ENCODE measurements around the gene C14orf119. TPM values are rescaled to one million over a fixed set of nuclear protein-coding genes. Genes with fewer than 3 reads are reported as not detected.

The C14orf119 gene
- polyA plus RNA-seq, 4 donors, result 67.2 to 84.4 (median 75.6) TPM

DNA sequence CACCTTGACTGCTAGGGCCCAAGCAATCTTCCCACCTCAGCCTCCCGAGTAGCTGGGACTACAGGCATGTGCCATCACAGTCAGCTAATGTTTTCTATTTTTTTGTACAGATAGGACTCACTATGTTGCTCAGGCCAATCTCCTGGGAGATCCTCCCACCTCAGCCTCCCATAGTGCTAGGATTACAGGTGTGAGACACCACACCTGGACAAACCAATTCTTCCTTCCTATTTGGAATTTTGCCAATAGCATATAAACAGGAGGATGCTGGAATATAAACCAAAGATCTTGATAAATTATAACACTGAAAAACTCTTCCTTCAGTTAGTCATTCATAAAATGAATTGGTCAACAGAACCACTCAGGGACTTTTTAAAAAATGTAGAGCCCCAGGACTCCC is 8.7 kb upstream of the C14orf119 start:
- DNase-seq (ENCODE audit: low read depth in 4 of 4, low spot score in 3 of 4), result no peak

DNA sequence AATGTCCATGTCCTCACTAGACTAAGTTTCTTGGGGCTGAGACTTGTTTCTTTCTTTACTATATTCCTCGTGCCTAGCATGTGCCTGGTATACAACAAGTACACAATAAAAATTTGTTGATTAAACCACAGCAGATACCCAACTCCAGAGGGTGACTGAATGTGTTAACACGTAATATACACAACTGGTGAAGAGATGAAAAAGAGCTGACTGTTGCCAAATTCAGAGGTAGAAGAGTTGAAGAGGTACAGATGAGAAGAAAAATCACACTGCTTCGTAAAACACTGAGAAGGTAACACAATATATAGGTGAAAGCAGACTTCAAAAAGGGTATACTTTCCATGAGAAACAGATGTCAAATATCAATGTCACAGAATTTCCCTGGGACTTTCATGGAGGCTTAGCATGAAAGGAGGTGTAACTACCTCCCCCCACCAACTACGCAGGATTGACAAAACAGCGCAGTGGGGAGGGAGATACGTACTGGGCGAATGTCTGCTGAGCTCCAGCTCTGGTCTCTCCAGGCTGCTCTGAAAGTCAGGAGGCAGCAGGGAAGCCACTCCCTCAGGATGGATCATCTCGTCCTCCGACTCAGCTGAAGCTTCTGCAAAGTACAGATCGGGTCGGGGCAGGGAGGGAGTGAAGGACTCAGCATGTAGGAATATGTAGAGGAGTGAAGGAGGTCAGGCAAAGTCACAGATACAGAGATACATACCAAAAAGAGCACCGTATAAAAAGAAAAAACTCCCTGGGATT is 5.6 kb upstream of the C14orf119 start:
- DNase-seq (ENCODE audit: low read depth in 4 of 4, low spot score in 3 of 4), result no peak

DNA sequence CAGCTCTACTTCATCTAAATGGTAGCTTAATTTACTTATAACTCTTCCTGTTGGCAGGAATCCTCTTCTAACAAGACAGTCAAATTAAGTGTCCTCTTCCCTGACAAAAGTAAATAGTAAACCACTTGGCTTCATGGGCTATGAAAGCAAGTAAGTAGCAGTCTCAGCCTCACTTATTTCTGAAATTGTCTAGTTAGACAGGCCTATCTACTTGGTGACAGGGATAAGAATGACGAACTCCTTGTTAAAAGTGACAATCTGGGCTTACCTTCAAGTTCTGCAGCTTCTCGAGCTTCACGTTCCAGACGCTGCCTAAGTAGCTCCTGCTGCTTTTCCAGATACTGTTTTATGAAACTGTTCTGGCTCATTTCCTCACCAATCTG is 5.1 kb upstream of the C14orf119 start:
- DNase-seq (ENCODE audit: low read depth in 4 of 4, low spot score in 3 of 4), result no peak

- no peak for DNase-seq (ENCODE audit: low read depth in 4 of 4, low spot score in 3 of 4)
These were observed 3.7 kb upstream of the C14orf119 start for GRCh38 chr14:23091294-23092225.

DNA sequence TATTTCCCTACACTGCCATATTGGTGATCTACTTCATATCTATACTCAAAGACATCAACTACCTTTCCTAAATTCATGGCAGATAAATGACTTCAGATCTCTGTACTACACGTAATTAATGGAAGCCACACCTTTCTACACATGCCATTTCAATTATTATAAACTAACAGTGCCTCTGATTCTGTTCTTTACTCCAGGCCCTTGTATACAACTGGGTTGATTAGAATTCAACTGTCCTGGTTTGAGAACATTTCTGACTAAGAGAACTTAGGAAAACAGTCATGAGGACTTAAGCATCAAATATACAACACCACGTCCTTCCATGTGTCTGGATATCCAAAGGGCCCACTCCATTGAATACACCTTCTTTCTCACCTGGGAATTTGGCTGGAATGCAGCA is 2.2 kb upstream of the C14orf119 start:
- no peak for DNase-seq (ENCODE audit: low read depth in 4 of 4, low spot score in 3 of 4)

DNA sequence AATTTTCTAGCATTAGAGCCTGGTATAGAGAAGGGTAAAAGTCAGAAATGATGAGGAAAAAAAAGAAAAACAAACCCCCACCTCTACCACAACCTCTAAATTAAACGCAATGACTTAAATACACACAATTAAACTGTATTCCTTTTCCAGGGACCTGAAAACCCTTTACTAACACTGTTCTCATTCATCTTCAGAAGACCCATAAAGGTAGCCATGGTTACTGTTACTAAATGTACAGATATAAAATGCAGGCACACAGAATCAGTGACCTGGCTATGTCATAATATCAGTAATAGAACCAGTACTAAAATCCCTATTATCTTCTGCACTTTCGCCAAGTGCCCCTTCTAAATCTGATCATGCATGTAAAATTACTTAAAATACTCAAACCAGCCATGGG is 1.8 kb upstream of the C14orf119 start:
- DNase-seq (ENCODE audit: low read depth in 4 of 4, low spot score in 3 of 4), result no peak

DNA sequence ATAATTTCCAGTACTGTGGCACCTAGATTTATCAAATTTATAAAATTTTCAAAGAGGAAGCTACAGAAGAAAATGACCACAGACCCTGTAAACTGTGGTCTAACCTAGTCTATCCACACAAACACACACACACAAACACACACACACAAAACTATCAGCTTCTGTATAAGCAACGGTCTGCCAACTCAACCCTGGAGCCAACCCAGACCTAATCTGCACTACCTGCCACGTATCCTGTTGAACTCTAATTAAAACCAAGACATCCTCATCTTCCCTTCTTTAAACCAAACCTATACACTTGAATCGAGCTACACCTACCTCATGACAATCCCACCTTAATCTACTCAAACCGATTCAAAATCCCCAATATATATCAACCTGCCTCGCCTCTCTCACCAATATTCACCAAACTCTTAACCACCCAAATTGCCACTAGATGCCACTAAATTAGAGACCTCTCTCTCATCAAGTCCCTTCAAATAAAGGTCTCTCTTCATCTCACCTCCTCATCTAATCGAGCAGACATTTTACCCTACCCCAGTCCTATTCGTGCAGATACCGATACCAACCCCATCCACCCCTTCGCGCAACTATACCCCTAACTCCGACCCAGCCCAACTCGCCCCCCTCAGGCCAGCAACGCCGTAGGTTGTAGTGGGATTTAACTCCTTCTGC is 1.2 kb upstream of the C14orf119 start:
- DNase-seq (ENCODE audit: low read depth in 4 of 4, low spot score in 3 of 4), result no peak

DNA sequence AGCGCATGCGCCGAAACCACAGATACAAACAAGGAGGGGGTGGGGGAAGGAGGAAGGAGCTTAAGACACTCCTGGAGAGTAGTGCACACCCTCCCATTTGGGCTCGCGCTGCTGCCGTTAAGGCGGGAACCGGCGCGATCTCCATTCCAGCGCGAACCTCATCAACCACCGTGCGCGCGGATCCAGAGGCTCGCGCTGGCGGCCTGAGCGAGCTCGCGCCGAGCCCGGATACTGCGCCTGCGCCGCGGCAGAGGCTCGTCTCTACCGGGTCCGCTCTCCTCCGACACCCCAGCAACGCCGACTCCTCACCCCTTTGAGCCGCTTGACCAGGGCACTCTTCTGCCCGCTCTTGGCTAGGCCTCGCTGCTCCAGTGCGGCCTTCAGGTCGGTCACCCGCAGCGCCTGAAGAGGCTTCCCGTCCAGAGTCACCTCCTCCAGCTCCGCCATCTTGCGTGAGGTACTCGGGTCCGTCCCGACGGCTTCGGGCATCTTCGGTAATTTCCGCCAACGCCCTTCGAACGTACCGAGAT is 574 bp upstream of the C14orf119 start, which contains the start of gene ACIN1:
Gene ACIN1, minus strand, starts transcription at position 471 of the 530 bp plus-strand sequence. Its CDS starts 24 bp downstream, at position 447.
- DNase-seq (ENCODE audit: low read depth in 4 of 4, low spot score in 3 of 4), result peak; percentile 76 to 89 (median 80)

DNA sequence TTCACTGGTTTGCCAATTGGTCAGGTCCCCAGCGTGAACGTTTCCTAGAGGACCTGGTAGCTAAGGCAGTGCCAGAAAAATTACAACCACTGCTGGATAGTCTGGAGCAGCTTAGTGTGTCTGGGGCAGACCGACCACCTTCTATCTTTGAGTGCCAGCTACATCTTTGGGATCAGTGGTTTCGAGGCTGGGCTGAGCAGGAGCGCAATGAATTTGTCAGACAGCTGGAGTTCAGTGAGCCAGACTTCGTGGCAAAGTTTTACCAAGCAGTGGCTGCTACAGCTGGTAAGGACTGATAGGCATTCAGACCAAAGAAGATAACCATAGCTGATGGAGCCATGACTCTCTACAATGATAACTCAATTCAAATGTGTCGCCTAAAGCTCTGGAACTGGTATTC is 2.5 kb downstream of the C14orf119 start:
- DNase-seq (ENCODE audit: low read depth in 4 of 4, low spot score in 3 of 4), result no peak

DNA sequence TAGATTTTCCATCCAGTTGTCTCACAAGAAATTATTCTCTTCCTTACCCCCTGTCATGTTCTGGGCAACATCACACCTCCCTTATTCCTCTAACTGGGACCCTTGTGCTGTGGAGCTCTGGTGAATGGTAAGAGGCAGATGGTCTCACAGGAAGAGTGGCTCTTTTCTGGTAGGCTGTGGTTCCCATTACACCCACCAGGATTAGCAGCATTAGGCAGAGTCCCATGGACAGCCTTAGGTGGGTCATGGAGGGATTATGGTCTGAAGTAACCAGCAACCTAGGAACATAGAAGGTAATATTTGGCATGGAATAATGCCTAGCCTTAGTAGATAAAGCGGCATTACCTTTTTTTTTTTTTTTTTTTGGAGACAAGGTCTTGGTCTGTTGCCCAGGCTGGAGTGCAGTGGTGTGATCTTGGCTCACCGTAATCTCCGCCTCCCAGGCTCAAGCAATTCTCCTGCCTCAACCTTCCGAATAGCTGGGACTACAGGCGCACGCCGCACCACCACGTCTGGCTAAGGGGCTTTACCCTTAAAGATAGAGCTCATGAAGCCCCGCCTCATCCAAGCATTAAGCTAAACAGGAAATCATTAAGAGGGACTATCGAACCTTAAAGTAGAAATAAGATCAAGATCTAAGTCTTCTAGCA is 4.0 kb downstream of the C14orf119 start:
- DNase-seq (ENCODE audit: low read depth in 4 of 4, low spot score in 3 of 4), result no peak

GRCh38 chr14:23101213-23101970 is 6.1 kb downstream of the C14orf119 start:
- no peak for DNase-seq (ENCODE audit: low read depth in 4 of 4, low spot score in 3 of 4)

DNA sequence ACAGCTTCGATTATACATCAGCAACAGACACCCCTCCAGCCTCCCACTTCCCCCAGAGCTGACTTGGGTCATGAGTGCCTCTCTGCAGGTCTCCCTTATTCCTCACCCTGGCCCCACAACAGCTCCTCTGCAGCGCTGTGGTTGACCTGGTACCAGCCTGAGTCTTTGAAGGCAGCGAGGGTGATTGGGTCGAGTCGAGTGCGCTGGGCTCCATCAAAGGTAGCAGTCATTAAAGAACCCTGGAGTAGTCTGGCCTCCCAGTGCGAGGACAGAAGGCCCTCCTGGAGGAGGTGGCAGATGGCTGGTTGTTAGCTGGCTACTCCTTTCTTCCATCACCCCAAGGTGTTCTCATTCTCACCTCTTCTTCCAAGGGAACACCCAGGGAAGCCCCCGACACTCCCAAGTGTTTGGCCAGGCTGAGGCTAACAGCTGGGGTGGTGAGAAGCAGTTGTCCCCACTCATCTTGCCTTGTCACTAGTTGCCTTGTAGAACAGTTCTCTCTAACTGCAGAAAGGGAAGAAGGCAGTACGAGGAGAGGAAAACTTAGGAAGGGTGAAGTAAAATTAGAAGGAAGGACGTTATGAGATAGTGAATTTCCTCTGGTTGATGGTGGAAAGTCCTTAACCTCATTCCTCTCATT is 6.8 kb downstream of the C14orf119 start:
- DNase-seq (ENCODE audit: low read depth in 4 of 4, low spot score in 3 of 4), result no peak

- no peak for DNase-seq (ENCODE audit: low read depth in 4 of 4, low spot score in 3 of 4)
These were observed 7.5 kb downstream of the C14orf119 start for GRCh38 chr14:23102801-23103200.

DNA sequence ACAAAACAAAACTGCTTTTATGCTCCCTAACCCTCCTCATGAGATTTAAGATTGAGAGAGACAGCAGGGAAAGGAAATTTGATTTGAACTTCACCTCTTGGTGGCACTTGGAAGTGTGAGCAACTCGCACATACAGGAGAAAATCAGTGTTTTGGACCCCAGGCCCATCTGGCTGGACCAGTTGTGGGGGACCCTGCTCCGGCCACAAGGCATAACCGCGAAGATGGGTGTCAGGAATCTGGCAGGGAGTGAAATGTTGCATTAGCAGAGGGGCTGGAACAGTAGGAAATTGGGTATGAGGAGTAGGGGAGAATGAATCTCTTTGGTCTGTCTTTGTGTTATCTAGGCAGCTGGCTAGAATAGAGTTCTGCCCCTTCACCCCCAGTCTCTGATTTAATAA is 8.3 kb downstream of the C14orf119 start:
- DNase-seq (ENCODE audit: low read depth in 4 of 4, low spot score in 3 of 4), result no peak

DNA sequence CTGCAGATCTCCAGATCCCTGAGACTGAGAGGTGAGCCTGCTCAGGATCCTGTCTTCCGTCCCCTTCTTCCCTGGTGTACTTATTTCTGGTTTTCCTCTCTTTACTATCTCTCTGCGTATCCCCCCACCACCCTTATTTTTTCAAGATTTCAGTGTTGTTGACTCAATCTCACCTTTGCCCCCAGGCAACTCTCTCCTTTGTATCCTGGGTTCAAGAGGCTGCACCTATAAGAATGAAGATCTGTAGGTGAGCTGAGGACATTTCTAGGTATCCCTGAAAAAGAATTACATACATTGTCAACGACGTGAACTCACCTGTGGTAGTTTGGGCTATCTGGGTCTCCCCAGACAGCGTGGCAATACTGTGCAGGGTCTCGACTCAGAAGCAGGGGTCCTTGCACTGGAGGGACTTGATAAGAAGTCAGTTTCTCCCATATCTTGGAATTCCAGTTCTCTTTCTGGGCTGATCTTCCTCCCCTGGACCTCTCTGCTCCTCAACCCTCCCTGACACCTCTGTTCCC is 8.8 kb downstream of the C14orf119 start:
- DNase-seq (ENCODE audit: low read depth in 4 of 4, low spot score in 3 of 4), result no peak

- no peak for DNase-seq (ENCODE audit: low read depth in 4 of 4, low spot score in 3 of 4)
These were observed 9.5 kb downstream of the C14orf119 start, which contains the start of gene CIROP for GRCh38 chr14:23104591-23105347. TSS of gene CIROP (minus strand) at chr14:23104989. CDS start at chr14:23104920, 69 bp downstream.

- DNase-seq (ENCODE audit: low read depth in 4 of 4, low spot score in 3 of 4), result no peak
These were observed 10.1 kb downstream of the C14orf119 start for GRCh38 chr14:23105348-23105824.

GRCh38 chr14:23106747-23107045 is 11.4 kb downstream of the C14orf119 start:
- no peak for DNase-seq (ENCODE audit: low read depth in 4 of 4, low spot score in 3 of 4)
